NT2/D1 (cell line): ENCODE data around the gene TRMT61A.

Source experiments
- DNase-seq: peaks from one replicate; pipeline ENCODE4 v3.0.0-alpha.2; 2011; ENCODE audit warnings: low read depth, low spot score
- H3K27me3 ChIP-seq: 2 replicates; pipeline ENCODE4 v1.6.0; 2011; ENCODE audit warnings: mild to moderate bottlenecking; ENCODE audit not compliant: insufficient read length, insufficient read depth
- H3K36me3 ChIP-seq: 2 replicates; pipeline ENCODE4 v1.6.1; 2011; ENCODE audit warnings: mild to moderate bottlenecking, low read length, mixed read lengths; ENCODE audit not compliant: insufficient read depth, insufficient read length
- H3K4me1 ChIP-seq: 2 replicates; pipeline ENCODE4 v1.5.1; 2011; ENCODE audit not compliant: insufficient read depth, insufficient read length
- H3K4me3 ChIP-seq: 2 replicates; pipeline ENCODE4 v1.5.1; 2011; ENCODE audit warnings: low read depth; ENCODE audit not compliant: insufficient read length
- H3K9ac ChIP-seq: 2 replicates; pipeline ENCODE4 v1.6.0; 2011; ENCODE audit warnings: low read depth; ENCODE audit not compliant: insufficient read length
- H3K9me3 ChIP-seq: 2 replicates; pipeline ENCODE4 v1.5.1; 2011; ENCODE audit warnings: mild to moderate bottlenecking, low read length; ENCODE audit not compliant: insufficient read depth
- SUZ12 ChIP-seq: IDR thresholded peaks from 2 replicates; pipeline ENCODE4 v1.6.1; 2011; ENCODE audit not compliant: insufficient read length, insufficient read depth; ENCODE audit errors: extremely low read depth
- YY1 ChIP-seq: IDR thresholded peaks from 2 replicates; pipeline ENCODE4 v1.6.1; 2011; ENCODE audit not compliant: insufficient read length, insufficient read depth
- ZNF274 ChIP-seq: IDR thresholded peaks from 2 replicates; pipeline ENCODE4 v1.6.1; 2011; ENCODE audit warnings: mild to moderate bottlenecking, low read depth, low read length

TRMT61A gene

DNA sequence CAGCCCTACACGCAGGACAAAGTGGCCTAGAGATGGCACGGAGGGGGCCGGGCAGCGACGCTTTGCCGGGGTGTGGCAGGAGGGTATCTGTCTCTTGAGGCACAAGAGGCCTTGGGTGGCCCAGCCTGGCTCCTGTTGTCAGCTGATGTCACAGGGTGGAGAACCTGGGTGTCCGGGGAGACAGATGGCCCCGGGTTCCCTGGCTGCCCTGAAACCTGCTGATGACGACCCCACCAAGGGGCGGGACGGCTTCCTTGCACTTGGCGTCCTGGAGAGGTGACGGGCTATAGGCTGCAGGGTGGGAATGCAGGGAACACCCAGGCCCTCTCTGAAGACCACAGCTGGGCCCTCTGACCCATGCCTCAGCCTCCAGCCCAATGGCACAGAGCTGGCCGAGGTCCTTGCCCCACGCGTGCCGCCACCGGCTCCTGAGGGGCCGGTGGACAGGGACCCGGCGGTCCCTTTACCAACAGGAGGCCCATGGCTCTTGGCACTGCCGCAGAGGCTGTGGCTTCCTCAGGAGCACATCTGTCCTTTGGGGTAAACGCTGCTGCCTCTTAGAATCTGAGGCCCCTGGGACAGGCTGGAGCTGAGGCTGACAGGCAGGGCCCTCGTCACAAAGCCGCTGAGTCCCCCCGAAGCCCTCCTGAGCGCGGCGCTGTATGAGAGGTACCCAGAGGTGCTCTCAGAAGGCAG, 16.4 kb downstream of the TRMT61A start:
- DNase-seq = no peak
- no peak overlapping the region for H3K9ac ChIP-seq
- H3K4me3 ChIP-seq = no peak overlapping the region
- TF ChIP-seq ZNF274 = no peak
- no peak for TF ChIP-seq SUZ12
- no peak for TF ChIP-seq YY1
- no peaks in the 10 kb centered on the region for H3K9me3 ChIP-seq
- no peaks in the 10 kb centered on the region for H3K36me3 ChIP-seq
- H3K4me1 ChIP-seq = peaks cover 42% of the 10 kb centered on the region
- no peaks in the 10 kb centered on the region for H3K27me3 ChIP-seq

DNA sequence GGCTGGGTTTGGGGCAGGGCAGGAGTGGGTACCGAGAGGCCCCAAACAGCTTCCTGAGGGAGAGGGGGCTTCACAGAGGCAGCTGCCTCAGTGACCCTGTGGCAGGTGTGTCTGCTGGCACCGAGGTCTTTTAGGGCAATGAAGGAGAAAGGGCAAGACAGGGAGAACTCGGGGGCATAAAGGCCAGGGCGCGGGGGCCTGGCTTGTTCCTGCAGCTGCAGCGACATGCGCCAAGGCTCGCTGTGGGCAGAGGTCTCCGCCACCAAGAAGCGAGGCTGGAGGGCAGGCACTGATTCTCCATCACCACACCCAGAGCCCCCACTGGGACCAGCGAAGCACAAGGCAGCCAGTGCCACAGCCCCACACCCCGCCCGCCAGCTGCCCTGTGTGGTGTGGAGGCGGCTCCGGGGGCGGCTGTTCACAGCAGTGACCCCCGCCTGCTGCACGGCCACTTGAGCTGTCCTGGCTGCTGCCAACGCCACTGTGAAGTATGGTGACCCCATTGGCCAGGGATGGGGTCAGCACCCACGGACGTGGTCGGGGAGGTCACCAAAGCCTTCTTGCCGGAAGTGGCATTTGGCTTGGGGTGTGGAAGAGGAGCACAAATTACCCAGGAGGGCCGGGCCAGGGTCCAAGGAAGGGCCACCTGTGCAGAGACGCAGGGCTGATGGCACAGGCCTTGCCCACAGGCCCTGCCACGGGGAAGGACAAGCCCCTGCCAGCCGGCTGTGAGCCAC, 17.1 kb downstream of the TRMT61A start:
- TF ChIP-seq SUZ12 = no peak
- no peak for TF ChIP-seq YY1
- TF ChIP-seq ZNF274 = no peak
- H3K36me3 ChIP-seq = no peaks in the 10 kb centered on the region
- no peaks in the 10 kb centered on the region for H3K9me3 ChIP-seq
- no peak overlapping the region for H3K4me3 ChIP-seq
- DNase-seq = no peak
- H3K27me3 ChIP-seq = no peaks in the 10 kb centered on the region
- H3K4me1 ChIP-seq = peaks cover 41% of the 10 kb centered on the region
- H3K9ac ChIP-seq = no peak overlapping the region

DNA sequence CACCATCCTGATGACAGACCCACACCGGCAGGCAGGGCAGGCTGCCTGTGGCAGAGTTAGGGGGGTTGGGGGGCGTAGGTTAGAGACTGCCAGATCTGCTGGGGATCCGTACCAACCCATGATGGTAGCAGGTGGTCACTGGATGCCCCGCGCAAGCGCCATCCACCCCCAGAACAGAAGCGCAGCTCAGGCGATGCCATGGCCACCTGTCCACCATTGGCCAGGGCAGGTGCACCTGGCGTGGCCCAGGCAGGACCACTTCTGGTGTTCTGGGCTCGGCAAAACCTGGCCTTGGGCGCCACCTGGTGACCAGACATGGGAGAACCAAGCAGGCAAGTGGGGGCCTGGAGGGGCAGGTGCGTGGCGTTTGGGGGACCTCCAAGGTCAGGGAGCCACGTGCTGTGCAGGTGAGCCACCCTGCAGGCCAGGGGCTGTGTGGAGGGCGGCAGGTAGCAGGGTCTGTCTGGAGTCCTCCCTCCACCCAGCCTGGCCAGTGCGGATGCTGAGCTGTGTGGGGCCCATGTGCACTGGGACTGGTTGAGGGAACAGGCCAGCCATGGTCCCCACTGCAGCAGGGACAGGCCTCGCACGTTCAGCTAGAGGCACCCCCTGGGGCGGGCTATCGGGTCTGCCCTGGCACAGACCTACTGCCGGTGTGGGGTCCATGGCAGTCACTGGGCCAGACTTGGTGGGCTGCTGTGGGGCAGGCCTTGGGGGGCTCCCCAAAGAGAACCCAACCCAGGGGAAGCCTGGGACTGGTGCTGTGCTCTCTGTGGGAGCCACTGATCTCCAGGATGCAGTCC, 17.9 kb downstream of the TRMT61A start:
- no peaks in the 10 kb centered on the region for H3K9me3 ChIP-seq
- no peak overlapping the region for H3K4me3 ChIP-seq
- H3K36me3 ChIP-seq = no peaks in the 10 kb centered on the region
- H3K27me3 ChIP-seq = no peaks in the 10 kb centered on the region
- H3K9ac ChIP-seq = no peak overlapping the region
- peaks cover 37% of the 10 kb centered on the region for H3K4me1 ChIP-seq
- no peak for DNase-seq
- TF ChIP-seq ZNF274 (no peak), SUZ12 (no peak), YY1 (no peak)

DNA sequence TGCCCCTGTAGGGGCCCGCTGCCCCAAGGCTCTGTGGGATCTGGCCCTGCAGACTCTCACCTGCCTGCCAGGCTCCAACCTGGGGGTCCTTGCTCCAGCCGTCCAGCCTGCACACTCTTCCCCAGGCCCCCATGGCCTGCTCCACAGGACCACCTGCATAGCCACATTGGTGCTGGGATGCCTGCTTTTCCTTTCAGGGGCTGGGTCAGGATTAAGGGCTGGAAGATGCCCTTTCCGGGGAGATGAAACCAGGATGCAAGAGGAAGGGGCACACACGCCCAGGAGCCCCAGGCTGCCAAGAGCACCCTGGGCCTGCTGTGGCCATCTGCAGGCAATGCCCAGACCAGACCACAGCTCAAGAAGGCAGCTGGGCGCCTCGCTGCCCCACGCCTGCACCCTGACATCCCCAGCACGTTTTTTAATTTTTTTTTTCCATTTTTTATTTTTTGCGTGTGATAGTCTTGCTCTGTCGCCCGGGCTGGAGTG, 18.5 kb downstream of the TRMT61A start:
- DNase-seq = no peak
- no peak overlapping the region for H3K9ac ChIP-seq
- TF ChIP-seq YY1 (no peak), SUZ12 (no peak), ZNF274 (no peak)
- H3K9me3 ChIP-seq = no peaks in the 10 kb centered on the region
- H3K4me1 ChIP-seq = peaks cover 32% of the 10 kb centered on the region
- no peaks in the 10 kb centered on the region for H3K27me3 ChIP-seq
- H3K36me3 ChIP-seq = no peaks in the 10 kb centered on the region
- no peak overlapping the region for H3K4me3 ChIP-seq

DNA sequence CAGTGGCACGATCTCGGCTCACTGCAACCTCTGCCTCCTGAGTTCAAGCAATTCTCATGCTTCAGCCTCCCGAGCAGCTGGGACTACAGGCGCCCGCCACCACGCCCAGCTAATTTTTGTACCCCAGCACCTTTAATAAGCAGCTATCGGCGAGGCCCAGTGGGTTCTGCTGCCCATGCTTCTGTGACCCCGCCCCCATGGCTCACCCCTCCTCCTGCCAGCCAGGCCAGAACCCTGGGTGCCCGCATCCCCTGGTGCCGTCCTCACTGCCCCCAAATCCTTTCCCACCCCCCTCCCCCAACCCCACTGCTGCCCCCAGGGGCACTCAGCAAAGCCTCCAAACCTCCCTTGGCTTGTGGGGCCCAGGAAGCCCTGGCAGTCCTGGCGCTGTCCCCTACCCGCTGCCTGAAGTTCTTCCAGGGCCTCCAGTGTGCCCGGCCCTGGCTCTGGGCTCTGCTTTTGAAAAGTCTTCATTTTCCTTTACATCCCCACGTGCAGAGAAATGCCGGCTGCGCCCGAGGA, 19.0 kb downstream of the TRMT61A start:
- TF ChIP-seq ZNF274 (no peak), YY1 (no peak), SUZ12 (no peak)
- Histone ChIP-seq H3K4me1 (peaks cover 31% of the 10 kb centered on the region), H3K27me3 (no peaks in the 10 kb centered on the region), H3K4me3 (no peak overlapping the region), H3K9ac (no peak overlapping the region), H3K36me3 (no peaks in the 10 kb centered on the region), H3K9me3 (no peaks in the 10 kb centered on the region)
- no peak for DNase-seq

DNA sequence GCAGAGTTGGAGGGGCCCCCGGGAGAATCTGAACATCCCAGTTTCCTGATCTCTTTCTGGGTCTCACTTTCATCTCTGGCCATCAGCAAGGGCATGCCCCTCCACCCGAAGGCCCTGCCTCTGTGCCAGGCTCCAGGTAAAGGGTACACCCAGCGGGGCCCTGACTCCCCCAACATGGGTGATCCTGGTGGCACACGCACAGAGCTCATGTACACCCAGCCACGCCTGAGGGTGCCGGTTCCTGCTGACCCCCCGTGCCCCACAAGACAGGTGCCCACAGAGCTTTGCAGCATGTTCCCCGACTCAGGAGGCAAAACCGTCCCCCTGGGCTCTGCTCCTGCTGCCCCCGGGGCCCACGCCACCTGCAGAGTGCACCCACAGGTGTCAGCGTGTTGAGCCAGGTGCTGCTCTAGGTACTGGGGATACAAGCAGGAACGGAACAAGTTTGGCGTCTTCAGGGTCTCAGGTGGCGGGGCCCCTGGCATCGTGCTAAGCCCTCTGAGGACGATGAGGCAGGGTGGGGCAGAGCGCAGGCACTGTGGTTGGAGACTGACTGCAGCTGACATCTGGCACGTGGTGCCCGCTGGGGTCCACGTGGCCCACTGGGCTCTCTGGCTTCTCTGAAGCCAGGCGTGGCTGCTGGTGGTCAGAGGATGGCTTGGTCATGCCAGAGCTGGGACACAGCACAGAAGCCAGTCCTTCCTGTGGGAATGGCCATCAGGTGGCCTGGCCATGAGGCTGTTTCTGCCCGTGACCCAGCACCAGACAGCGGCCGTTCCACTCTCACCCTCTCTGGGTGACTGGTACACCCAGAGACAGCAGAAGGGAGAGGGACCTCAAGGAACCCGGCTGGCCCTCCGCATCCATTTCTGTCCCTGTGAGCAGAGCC, 19.7 kb downstream of the TRMT61A start:
- H3K4me3 ChIP-seq = no peak overlapping the region
- no peak for DNase-seq
- H3K9me3 ChIP-seq = no peaks in the 10 kb centered on the region
- no peaks in the 10 kb centered on the region for H3K36me3 ChIP-seq
- no peak overlapping the region for H3K9ac ChIP-seq
- no peaks in the 10 kb centered on the region for H3K27me3 ChIP-seq
- peaks cover 26% of the 10 kb centered on the region for H3K4me1 ChIP-seq
- TF ChIP-seq YY1 = no peak
- no peak for TF ChIP-seq ZNF274
- no peak for TF ChIP-seq SUZ12
